HL-60 (cell line): Measurements from ENCODE around the gene TRIM32.

ENCODE experiments used
- DNase-seq, 2 experiments: peaks; one replicate each; pipeline ENCODE4 v3.0.0-alpha.2; 2010 to 2020; ENCODE audit warnings: low read depth in 1 of 2, low spot score in 1 of 2
- H3K27ac ChIP-seq: fragments of 250-450 bp; sonication (Bioruptor Pico); replicated peaks from 2 replicates; pipeline ENCODE4 v1.5.1; 2020; ENCODE audit warnings: mild to moderate bottlenecking, moderate library complexity
- H3K27me3 ChIP-seq: fragments of 250-450 bp; sonication (Bioruptor Pico); 2 replicates; pipeline ENCODE4 v1.5.1; 2021; ENCODE audit warnings: mild to moderate bottlenecking, moderate library complexity; ENCODE audit not compliant: insufficient read depth, poor library complexity, severe bottlenecking
- H3K4me3 ChIP-seq: replicated peaks from 2 replicates; pipeline ENCODE4 v1.5.1; 2011; ENCODE audit warnings: mild to moderate bottlenecking, control low read depth, low read length; ENCODE audit not compliant: insufficient read depth
- CTCF ChIP-seq: IDR thresholded peaks from one replicate; pipeline ENCODE4 v1.5.1; 2011; ENCODE audit warnings: low read length, control low read depth, inconsistent platforms; ENCODE audit not compliant: insufficient read depth
- GABPA ChIP-seq: IDR thresholded peaks from 2 replicates; pipeline ENCODE4 v1.6.1; 2012; ENCODE audit warnings: low read depth
- POLR2AphosphoS5 ChIP-seq: IDR thresholded peaks from 2 replicates; pipeline ENCODE4 v1.6.1; 2012; ENCODE audit warnings: low read depth
- REST ChIP-seq: IDR thresholded peaks from 2 replicates; pipeline ENCODE4 v1.6.1; 2012; ENCODE audit warnings: low read depth; ENCODE audit not compliant: insufficient replicate concordance
- SPI1 ChIP-seq: IDR thresholded peaks from 2 replicates; pipeline ENCODE4 v1.6.1; 2012; ENCODE audit warnings: low read depth, mild to moderate bottlenecking, borderline replicate concordance

Gene TRIM32

DNA sequence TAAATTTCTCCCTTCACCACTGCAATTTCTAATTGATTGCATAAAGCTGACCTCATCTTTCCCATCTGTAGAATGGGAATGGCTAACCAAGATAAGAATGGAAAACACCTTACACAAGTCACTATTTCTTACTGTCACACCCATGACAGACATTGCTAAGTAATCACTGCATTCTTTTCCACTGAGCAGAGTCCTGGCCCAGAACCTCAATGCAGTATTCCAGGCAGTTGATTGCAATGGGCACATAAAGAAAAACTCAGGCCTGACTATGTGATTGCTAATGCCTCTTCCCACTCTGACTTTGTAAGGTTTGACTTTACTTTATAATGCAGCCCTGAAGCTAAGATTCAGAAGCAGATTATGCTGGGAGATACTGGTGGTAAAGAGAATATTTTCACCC lies 29.3 kb downstream of the TRIM32 start:
- TF ChIP-seq SPI1 (no peak), GABPA (no peak), REST (no peak), POLR2AphosphoS5 (no peak), CTCF (no peak)
- Histone ChIP-seq H3K27me3 (no peaks in the 10 kb centered on the region), H3K27ac (no peak overlapping the region), H3K4me3 (no peak overlapping the region)
- no peak for DNase-seq

- H3K27me3 ChIP-seq, result no peaks in the 10 kb centered on the region
- H3K4me3 ChIP-seq, result no peak overlapping the region
- no peak for TF ChIP-seq SPI1
- TF ChIP-seq REST, result no peak
- TF ChIP-seq POLR2AphosphoS5, result no peak
- no peak for TF ChIP-seq CTCF
- TF ChIP-seq GABPA, result no peak
- no peak for DNase-seq
- H3K27ac ChIP-seq, result no peak overlapping the region
Measured at GRCh38 chr9:116717150-116717549, 30.0 kb downstream of the TRIM32 start.

DNA sequence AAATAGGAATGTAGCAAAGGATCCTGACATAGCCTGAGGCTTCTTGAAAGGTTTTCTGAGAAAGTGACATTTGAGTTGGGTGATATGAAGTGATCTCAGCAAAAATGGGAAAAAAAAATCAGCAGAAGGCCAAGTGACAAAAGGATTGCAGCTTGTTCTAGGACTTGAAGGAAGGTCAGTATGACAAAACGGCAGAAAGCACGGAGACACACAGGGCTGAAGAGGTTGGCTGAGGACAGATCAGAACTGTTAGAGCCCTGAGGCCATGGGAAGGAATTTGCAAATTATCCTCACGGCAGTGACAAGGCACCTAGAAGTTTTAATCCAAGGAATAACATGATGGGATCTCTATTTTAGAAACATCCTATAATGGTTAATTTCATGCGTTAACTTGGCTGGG lies 31.0 kb downstream of the TRIM32 start:
- Histone ChIP-seq H3K27ac (no peak overlapping the region), H3K27me3 (no peaks in the 10 kb centered on the region), H3K4me3 (no peak overlapping the region)
- DNase-seq, result no peak
- TF ChIP-seq CTCF, result no peak
- TF ChIP-seq REST, result no peak
- no peak for TF ChIP-seq GABPA
- no peak for TF ChIP-seq SPI1
